WTC11 (cell line): ENCODE data around the gene FAM227A. TPM values are rescaled to one million over a fixed set of nuclear protein-coding genes. Genes with fewer than 3 reads are reported as not detected.

Source experiments
- CREB1 ChIP-seq: sonication (generic); formaldehyde crosslinking; IDR thresholded peaks from 2 replicates; pipeline ENCODE4 v1.8.0; 2023; ENCODE audit warnings: mild to moderate bottlenecking, missing genetic modification reagents
- CREM ChIP-seq: sonication (generic); formaldehyde crosslinking; IDR thresholded peaks from 2 replicates; pipeline ENCODE4 v1.8.1; 2022; ENCODE audit warnings: mild to moderate bottlenecking, missing genetic modification reagents, moderate library complexity
- ELF4 ChIP-seq: sonication (generic); formaldehyde crosslinking; IDR thresholded peaks from 2 replicates; pipeline ENCODE4 v1.8.1; 2022; ENCODE audit warnings: low read depth, mild to moderate bottlenecking, moderate library complexity, missing genetic modification reagents
- ESRRA ChIP-seq: sonication (generic); formaldehyde crosslinking; IDR thresholded peaks from 2 replicates; pipeline ENCODE4 v1.8.1; 2022; ENCODE audit warnings: mild to moderate bottlenecking, missing genetic modification reagents, borderline replicate concordance
- FOXP1 ChIP-seq: sonication (generic); formaldehyde crosslinking; IDR thresholded peaks from 2 replicates; pipeline ENCODE4 v1.8.0; 2022; ENCODE audit warnings: missing genetic modification reagents, mild to moderate bottlenecking, moderate library complexity, borderline replicate concordance
- GRHL2 ChIP-seq: fragments of 250-450 bp; sonication (Bioruptor Pico); IDR thresholded peaks from 2 replicates; pipeline ENCODE4 v1.8.0; 2022; ENCODE audit warnings: mild to moderate bottlenecking, moderate library complexity; ENCODE audit not compliant: insufficient replicate concordance, severe bottlenecking
- JAZF1 ChIP-seq: fragments of 250-450 bp; sonication (Bioruptor Pico); IDR thresholded peaks from 2 replicates; pipeline ENCODE4 v1.9.0; 2021; ENCODE audit warnings: moderate library complexity, mild to moderate bottlenecking, inconsistent platforms
- NFE2L1 ChIP-seq: sonication (generic); formaldehyde crosslinking; IDR thresholded peaks from 2 replicates; pipeline ENCODE4 v1.8.1; 2023; ENCODE audit warnings: missing genetic modification reagents
- RELA ChIP-seq: sonication (generic); formaldehyde crosslinking; IDR thresholded peaks from 2 replicates; pipeline ENCODE4 v1.8.1; 2022; ENCODE audit warnings: missing genetic modification reagents, mild to moderate bottlenecking, borderline replicate concordance
- SP1 ChIP-seq: sonication (generic); formaldehyde crosslinking; conservative IDR thresholded peaks from 2 replicates; pipeline ENCODE4 v1.8.1; 2022; ENCODE audit warnings: missing genetic modification reagents
- TEAD1 ChIP-seq: sonication (generic); formaldehyde crosslinking; IDR thresholded peaks from 2 replicates; pipeline ENCODE4 v1.8.0; 2022; ENCODE audit warnings: mild to moderate bottlenecking, missing genetic modification reagents
- TEAD4 ChIP-seq: sonication (generic); formaldehyde crosslinking; IDR thresholded peaks from 2 replicates; pipeline ENCODE4 v1.8.0; 2022; ENCODE audit warnings: mild to moderate bottlenecking, missing genetic modification reagents
- ZBTB21 ChIP-seq: sonication (generic); formaldehyde crosslinking; IDR thresholded peaks from 2 replicates; pipeline ENCODE4 v1.8.1; 2023; ENCODE audit warnings: mild to moderate bottlenecking, missing genetic modification reagents, borderline replicate concordance
- ZNF138 ChIP-seq: sonication (generic); formaldehyde crosslinking; conservative IDR thresholded peaks from 2 replicates; pipeline ENCODE4 v1.8.1; 2022; ENCODE audit warnings: mild to moderate bottlenecking, moderate library complexity, missing genetic modification reagents
- ZNF232 ChIP-seq: sonication (generic); formaldehyde crosslinking; IDR thresholded peaks from 2 replicates; pipeline ENCODE4 v1.8.0; 2022; ENCODE audit warnings: mild to moderate bottlenecking, missing genetic modification reagents
- ZNF317 ChIP-seq: sonication (generic); formaldehyde crosslinking; IDR thresholded peaks from 2 replicates; pipeline ENCODE4 v1.8.1; 2023; ENCODE audit warnings: low read depth, mild to moderate bottlenecking, moderate library complexity, missing genetic modification reagents, borderline replicate concordance
- total RNA-seq: library from RNA; stranded (reverse); gene quantifications from 3 replicates; pipeline ENCODE4 v1.2.3, GENCODE V29; 2021
- TF ChIP-seq, protein P1 (sequence below): fragments of 250-450 bp; sonication (Bioruptor Pico); IDR thresholded peaks from 2 replicates; pipeline ENCODE4 v1.9.0; 2021; ENCODE audit warnings: mild to moderate bottlenecking, borderline replicate concordance
- TF ChIP-seq, protein P2 (sequence below): fragments of 250-450 bp; sonication (Bioruptor Pico); IDR thresholded peaks from 2 replicates; pipeline ENCODE4 v1.9.0; 2021; ENCODE audit warnings: mild to moderate bottlenecking
- TF ChIP-seq, protein P3 (sequence below): fragments of 250-450 bp; sonication (Bioruptor Pico); IDR thresholded peaks from 2 replicates; pipeline ENCODE4 v1.9.0; 2021; ENCODE audit warnings: moderate library complexity, mild to moderate bottlenecking, inconsistent platforms, borderline replicate concordance
- TF ChIP-seq, protein P4 (sequence below): sonication (generic); formaldehyde crosslinking; IDR thresholded peaks from 2 replicates; pipeline ENCODE4 v1.8.1; 2023; ENCODE audit warnings: mild to moderate bottlenecking, missing genetic modification reagents, moderate library complexity
- TF ChIP-seq, protein P5 (sequence below): sonication (generic); formaldehyde crosslinking; IDR thresholded peaks from 2 replicates; pipeline ENCODE4 v1.8.0; 2023; ENCODE audit warnings: mild to moderate bottlenecking, missing genetic modification reagents
- TF ChIP-seq, protein P6 (sequence below): sonication (generic); formaldehyde crosslinking; IDR thresholded peaks from 2 replicates; pipeline ENCODE4 v1.8.0; 2022; ENCODE audit warnings: mild to moderate bottlenecking, missing genetic modification reagents
- TF ChIP-seq, protein P7 (sequence below): fragments of 200-600 bp; IDR thresholded peaks from 2 replicates; pipeline ENCODE4 v1.8.0; 2022; ENCODE audit warnings: antibody characterized with exemption
- TF ChIP-seq, protein P8 (sequence below): sonication (generic); formaldehyde crosslinking; conservative IDR thresholded peaks from 2 replicates; pipeline ENCODE4 v1.8.1; 2022; ENCODE audit warnings: mild to moderate bottlenecking, missing genetic modification reagents
- TF ChIP-seq, protein P9 (sequence below): sonication (generic); formaldehyde crosslinking; IDR thresholded peaks from 2 replicates; pipeline ENCODE4 v1.8.0; 2023; ENCODE audit warnings: missing genetic modification reagents

The FAM227A gene
- total RNA-seq, 1 experiment from 2014 or later: 3.8 TPM

DNA sequence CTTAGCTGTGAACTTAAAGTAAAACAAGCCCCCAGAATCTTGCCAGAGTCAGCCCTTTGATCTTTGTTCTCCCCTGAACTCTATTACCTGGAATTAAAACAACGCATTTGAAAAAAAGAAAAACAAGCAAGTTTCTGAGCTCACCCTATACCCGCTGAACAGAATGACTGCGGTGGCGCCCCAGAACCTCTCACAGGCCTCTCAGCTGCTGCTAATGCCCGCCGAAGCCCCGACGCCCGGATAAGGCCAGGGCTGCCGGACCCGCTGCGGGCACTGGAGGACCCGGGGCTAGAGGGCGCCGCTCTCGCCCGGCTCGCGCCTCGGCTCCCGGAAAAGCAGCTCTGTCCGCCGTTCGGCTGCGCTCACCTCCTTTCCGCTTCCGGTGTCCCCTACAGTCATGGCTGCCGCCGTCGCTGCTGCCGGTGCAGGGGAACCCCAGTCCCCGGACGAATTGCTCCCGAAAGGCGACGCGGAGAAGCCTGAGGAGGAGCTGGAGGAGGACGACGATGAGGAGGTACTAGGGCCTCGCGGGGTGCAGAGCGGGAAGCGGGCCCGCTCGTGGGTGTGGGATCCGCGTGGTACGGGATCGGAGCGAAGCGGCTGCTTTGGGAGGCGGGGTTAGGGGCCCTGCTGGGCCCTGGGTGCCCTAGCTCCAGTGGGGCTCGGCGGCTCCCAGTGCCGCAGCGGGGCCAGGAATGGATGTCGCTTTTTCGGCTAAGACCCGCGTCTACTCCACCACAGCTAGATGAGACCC is 25.6 kb upstream of the FAM227A start, which contains the start of gene TOMM22 (continued):
- TF ChIP-seq RELA (CRISPR knock-in tag) (peak; percentile 51; the same call in 1 of the 2 replicates), FOXP1 (CRISPR knock-in tag) (peak; percentile 92; the same call in 1 of the 2 replicates), TEAD1 (CRISPR knock-in tag) (peak; percentile 70), NFE2L1 (0 out of 2 replicates have a peak, but pooled peaks have one; percentile 70), SP1 (CRISPR knock-in tag) (peak; percentile 90), ZNF317 (no peak), ZNF232 (peak; percentile 78; the same call in 1 of the 2 replicates), ELF4 (no peak), ZBTB21 (CRISPR knock-in tag) (peak; percentile 91), ESRRA (CRISPR knock-in tag) (peak; percentile 83; the same call in 1 of the 2 replicates), ZNF138 (CRISPR knock-in tag) (0 out of 2 replicates have a peak, but pooled peaks have one; percentile 78), JAZF1 (no peak), CREB1 (peak; percentile 83; the same call in 1 of the 2 replicates), GRHL2 (CRISPR knock-in tag) (no peak), CREM (CRISPR knock-in tag) (peak; percentile 80), TEAD4 (CRISPR knock-in tag) (no peak; the same call in 1 of the 2 replicates)
- TF ChIP-seq, protein P1, sequence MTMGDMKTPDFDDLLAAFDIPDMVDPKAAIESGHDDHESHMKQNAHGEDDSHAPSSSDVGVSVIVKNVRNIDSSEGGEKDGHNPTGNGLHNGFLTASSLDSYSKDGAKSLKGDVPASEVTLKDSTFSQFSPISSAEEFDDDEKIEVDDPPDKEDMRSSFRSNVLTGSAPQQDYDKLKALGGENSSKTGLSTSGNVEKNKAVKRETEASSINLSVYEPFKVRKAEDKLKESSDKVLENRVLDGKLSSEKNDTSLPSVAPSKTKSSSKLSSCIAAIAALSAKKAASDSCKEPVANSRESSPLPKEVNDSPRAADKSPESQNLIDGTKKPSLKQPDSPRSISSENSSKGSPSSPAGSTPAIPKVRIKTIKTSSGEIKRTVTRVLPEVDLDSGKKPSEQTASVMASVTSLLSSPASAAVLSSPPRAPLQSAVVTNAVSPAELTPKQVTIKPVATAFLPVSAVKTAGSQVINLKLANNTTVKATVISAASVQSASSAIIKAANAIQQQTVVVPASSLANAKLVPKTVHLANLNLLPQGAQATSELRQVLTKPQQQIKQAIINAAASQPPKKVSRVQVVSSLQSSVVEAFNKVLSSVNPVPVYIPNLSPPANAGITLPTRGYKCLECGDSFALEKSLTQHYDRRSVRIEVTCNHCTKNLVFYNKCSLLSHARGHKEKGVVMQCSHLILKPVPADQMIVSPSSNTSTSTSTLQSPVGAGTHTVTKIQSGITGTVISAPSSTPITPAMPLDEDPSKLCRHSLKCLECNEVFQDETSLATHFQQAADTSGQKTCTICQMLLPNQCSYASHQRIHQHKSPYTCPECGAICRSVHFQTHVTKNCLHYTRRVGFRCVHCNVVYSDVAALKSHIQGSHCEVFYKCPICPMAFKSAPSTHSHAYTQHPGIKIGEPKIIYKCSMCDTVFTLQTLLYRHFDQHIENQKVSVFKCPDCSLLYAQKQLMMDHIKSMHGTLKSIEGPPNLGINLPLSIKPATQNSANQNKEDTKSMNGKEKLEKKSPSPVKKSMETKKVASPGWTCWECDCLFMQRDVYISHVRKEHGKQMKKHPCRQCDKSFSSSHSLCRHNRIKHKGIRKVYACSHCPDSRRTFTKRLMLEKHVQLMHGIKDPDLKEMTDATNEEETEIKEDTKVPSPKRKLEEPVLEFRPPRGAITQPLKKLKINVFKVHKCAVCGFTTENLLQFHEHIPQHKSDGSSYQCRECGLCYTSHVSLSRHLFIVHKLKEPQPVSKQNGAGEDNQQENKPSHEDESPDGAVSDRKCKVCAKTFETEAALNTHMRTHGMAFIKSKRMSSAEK (CRISPR knock-in tag): no peak
- TF ChIP-seq, protein P2, sequence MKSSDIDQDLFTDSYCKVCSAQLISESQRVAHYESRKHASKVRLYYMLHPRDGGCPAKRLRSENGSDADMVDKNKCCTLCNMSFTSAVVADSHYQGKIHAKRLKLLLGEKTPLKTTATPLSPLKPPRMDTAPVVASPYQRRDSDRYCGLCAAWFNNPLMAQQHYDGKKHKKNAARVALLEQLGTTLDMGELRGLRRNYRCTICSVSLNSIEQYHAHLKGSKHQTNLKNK: no peak
- TF ChIP-seq, protein P3, sequence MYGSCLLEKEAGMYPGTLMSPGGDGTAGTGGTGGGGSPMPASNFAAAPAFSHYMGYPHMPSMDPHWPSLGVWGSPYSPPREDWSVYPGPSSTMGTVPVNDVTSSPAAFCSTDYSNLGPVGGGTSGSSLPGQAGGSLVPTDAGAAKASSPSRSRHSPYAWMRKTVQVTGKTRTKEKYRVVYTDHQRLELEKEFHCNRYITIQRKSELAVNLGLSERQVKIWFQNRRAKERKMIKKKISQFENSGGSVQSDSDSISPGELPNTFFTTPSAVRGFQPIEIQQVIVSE (CRISPR knock-in tag): no peak
- TF ChIP-seq, protein P4, sequence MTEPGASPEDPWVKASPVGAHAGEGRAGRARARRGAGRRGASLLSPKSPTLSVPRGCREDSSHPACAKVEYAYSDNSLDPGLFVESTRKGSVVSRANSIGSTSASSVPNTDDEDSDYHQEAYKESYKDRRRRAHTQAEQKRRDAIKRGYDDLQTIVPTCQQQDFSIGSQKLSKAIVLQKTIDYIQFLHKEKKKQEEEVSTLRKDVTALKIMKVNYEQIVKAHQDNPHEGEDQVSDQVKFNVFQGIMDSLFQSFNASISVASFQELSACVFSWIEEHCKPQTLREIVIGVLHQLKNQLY (CRISPR knock-in tag): 0 out of 2 replicates have a peak, but pooled peaks have one; percentile 47
- TF ChIP-seq, protein P5, sequence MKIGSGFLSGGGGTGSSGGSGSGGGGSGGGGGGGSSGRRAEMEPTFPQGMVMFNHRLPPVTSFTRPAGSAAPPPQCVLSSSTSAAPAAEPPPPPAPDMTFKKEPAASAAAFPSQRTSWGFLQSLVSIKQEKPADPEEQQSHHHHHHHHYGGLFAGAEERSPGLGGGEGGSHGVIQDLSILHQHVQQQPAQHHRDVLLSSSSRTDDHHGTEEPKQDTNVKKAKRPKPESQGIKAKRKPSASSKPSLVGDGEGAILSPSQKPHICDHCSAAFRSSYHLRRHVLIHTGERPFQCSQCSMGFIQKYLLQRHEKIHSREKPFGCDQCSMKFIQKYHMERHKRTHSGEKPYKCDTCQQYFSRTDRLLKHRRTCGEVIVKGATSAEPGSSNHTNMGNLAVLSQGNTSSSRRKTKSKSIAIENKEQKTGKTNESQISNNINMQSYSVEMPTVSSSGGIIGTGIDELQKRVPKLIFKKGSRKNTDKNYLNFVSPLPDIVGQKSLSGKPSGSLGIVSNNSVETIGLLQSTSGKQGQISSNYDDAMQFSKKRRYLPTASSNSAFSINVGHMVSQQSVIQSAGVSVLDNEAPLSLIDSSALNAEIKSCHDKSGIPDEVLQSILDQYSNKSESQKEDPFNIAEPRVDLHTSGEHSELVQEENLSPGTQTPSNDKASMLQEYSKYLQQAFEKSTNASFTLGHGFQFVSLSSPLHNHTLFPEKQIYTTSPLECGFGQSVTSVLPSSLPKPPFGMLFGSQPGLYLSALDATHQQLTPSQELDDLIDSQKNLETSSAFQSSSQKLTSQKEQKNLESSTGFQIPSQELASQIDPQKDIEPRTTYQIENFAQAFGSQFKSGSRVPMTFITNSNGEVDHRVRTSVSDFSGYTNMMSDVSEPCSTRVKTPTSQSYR (CRISPR knock-in tag): 0 out of 2 replicates have a peak, but pooled peaks have one; percentile 19
- TF ChIP-seq, protein P6, sequence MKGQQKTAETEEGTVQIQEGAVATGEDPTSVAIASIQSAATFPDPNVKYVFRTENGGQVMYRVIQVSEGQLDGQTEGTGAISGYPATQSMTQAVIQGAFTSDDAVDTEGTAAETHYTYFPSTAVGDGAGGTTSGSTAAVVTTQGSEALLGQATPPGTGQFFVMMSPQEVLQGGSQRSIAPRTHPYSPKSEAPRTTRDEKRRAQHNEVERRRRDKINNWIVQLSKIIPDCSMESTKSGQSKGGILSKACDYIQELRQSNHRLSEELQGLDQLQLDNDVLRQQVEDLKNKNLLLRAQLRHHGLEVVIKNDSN (CRISPR knock-in tag): no peak
- TF ChIP-seq, protein P7, sequence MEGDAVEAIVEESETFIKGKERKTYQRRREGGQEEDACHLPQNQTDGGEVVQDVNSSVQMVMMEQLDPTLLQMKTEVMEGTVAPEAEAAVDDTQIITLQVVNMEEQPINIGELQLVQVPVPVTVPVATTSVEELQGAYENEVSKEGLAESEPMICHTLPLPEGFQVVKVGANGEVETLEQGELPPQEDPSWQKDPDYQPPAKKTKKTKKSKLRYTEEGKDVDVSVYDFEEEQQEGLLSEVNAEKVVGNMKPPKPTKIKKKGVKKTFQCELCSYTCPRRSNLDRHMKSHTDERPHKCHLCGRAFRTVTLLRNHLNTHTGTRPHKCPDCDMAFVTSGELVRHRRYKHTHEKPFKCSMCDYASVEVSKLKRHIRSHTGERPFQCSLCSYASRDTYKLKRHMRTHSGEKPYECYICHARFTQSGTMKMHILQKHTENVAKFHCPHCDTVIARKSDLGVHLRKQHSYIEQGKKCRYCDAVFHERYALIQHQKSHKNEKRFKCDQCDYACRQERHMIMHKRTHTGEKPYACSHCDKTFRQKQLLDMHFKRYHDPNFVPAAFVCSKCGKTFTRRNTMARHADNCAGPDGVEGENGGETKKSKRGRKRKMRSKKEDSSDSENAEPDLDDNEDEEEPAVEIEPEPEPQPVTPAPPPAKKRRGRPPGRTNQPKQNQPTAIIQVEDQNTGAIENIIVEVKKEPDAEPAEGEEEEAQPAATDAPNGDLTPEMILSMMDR: no peak
- TF ChIP-seq, protein P8, sequence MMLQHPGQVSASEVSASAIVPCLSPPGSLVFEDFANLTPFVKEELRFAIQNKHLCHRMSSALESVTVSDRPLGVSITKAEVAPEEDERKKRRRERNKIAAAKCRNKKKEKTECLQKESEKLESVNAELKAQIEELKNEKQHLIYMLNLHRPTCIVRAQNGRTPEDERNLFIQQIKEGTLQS: no peak
- TF ChIP-seq, protein P9, sequence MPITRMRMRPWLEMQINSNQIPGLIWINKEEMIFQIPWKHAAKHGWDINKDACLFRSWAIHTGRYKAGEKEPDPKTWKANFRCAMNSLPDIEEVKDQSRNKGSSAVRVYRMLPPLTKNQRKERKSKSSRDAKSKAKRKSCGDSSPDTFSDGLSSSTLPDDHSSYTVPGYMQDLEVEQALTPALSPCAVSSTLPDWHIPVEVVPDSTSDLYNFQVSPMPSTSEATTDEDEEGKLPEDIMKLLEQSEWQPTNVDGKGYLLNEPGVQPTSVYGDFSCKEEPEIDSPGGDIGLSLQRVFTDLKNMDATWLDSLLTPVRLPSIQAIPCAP (CRISPR knock-in tag): 0 out of 2 replicates have a peak, but pooled peaks have one; percentile 76
